ENCODE measurements around the gene NFAM1.

GRCh38 chr22:42387631-42388030 is 44.6 kb downstream of the NFAM1 start:
- no peak for TF ChIP-seq EP300 (IDR thresholded peaks at IDR 0.05)
- TF ChIP-seq POLR2A (IDR thresholded peaks at IDR 0.05), result no peak
- TF ChIP-seq CTCF (IDR thresholded peaks at IDR 0.05), result no peak
